ENCODE data around the gene PIEZO2.
A peak's percentile ranks its signal among the peaks of the same experiment; 100 is the strongest.

Gene PIEZO2

DNA sequence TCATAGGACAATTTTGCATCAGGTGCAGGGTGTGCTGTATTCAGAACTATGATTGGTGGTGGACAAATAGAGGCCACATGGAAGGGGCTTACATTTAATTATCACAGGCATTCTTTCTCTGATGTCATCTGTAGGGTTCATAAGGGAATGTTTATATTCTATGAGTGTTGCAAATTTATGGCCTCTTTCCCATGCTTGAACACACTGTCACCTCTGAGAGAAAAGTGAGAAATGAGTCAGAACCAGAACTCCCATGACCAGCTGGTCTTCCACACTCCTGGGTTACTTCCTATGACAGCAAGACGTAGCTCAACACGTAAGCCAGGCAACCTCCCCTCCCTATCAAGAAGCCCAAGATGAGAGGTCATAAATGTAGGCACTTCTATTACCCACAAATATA, 310.8 kb downstream of the PIEZO2 start:
- no peak for DNase-seq

DNA sequence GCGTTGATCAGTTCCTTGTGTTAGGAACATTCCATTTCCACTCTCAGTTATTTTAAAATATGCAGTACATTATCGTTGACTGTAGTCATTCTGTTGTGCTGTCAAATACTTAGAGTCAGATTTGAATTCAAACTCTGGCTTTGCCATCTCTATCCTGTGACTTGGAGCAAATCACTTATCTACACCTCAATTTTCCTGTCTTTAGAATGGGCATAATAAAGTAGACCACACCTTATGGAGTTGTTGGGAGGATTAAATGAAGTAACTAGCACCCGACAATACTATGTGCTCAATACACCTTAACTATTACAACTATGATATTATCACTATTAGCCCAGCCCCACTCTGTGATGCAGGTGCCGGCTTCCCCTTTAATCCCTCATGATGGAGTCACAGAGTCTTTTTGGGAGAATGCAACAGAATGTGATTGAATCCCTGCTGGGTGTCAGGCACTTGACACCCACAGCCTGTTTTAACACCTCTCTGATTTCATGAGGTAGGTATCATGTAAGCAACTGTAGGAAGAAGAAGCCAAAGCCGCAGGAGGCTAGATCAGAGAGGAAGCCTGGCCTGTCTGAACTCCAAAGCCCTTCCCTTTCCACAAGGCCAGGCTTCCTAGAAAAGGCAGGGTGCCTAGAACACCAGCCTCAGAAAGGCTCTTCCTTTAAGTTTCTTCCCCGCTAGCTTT, 315.1 kb downstream of the PIEZO2 start:
- no peak for DNase-seq

DNA sequence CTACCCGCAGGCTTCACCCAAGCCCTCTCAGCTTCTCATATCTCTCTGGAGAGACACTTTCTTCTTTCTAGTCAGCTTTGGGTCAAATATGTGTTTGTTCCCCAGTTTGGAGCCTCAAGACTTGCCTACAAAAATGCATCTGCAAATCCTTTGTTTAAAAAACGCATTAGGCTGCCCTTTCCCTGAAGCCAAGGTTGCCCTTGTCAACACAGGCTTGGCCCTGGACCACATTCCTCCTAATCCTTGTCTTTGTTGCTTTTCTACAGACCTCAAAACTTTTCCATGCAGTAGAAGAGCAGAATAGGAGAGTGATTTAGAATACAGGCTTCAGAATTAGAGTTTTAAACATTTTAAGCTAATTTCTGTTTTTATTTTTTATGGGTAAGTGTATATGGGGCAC, 315.7 kb downstream of the PIEZO2 start:
- no peak for DNase-seq

GRCh38 chr18:10826400-10826799, 323.0 kb downstream of the PIEZO2 start:
- no peak for DNase-seq

DNA sequence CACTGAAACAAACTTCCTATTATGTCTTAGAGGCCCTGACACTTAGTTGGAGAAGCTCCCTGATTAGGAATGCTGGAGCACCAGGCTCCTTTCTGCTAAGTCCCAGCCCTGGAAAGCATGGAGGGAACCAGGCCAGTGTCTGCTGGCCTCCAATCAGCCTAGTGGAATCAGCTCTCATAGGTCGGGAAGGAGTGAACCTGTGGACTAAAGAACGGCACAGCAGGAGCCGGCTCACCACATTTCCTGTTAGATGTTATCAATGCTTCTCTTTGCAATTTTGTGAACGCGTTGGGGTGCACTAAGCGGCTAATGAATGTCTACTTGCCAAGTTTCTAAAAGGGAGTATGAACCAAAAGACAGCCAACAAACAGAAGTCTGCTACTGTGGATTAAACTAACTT, 326.9 kb downstream of the PIEZO2 start:
- DNase-seq, result no peak

DNA sequence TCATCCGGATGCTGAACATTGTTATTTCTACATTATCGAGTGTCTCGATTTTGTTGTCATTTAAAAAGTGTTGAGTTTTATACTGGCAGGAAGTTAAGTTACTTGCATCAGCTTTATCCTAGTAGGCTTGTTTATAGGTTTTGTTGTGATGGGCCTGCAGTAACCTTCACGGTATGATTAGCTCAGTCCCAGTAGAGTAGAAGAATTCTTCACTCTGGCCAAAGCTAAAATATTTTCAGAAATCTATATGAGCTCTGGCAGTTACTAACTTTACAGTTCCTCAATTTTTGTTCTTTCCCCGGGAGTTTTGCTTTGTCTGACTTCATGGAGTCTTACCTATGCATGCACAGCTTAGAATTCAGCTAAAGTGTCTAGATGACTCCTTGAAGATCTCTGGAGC, 328.7 kb downstream of the PIEZO2 start:
- DNase-seq, result no peak

DNA sequence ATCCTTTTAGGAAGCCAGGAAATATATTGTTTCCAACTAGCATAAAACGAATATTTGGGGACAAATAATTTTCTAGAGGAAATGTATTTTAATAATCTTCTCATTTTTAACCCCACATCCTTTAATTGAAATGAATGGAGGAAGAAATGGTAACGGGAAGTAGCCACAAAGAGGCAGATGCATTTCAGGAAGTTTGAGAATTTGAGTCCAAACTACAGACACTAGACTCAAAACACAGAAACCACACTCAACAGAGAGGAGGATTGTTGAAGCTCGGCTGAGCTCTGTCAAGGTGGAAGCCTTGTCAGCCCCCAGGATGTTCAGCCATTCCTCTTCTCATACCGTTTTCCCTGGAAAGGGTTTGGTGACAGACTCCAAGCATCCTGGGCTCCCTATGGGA, 335.0 kb downstream of the PIEZO2 start:
- no peak for DNase-seq

- DNase-seq, result no peak
Observed at GRCh38 chr18:10805587-10806118, 343.7 kb downstream of the PIEZO2 start.

DNA sequence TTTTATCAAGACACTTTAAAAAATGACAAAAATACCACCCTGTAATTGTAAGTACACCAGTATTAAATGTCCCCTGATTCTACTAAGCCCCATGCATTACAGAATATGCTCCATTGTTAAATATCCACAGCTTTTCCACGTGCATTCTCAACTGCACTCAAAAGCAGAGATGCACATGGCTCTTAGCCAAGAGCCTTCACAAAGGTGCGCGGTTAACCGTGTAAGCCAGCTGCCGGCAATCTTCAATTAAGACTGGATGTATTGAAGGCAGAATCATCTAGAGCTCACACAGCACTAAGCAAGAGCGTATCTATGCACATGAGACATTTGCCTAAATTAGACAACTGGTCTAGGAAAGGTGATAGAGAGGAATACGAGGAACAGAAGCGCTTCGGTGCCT, 345.2 kb downstream of the PIEZO2 start:
- DNase-seq, result no peak

DNA sequence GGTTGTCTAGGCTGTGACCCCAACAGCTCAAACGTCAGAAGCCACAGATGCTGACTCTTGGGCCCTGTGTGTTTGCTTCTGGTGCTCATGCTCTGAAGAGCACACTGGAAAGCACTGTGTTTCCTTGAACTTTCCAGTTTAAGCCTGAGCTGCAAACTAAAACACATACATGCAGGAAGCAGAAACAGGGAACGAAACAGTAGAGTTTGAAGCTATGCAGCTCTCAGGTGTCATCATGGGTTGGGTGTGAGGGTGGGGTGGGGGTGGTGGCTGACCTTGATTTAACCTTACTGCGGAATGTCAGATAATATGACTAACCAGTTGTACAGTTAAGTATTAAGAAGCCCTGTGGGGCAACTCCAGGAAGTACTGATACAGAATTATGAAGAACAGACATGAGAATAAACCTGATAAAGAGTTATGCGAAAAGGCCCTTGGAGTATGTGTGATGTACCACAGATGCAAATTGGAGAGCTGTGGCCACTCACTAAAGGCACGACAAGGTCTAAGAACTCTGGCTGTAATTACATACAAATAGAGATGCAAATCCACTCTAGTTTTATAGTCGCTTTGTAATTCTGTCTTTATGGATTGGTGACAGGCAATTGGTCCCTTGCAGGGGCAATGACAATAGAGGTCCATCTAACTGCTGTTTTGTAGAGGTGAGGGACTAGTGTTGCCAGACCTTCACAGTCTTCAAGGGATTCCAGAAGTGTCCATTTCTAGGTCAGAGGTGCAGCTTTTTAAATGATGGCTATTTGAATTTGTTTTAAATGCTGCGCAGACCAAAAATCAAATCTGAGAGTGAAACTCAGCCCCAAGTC, 350.4 kb downstream of the PIEZO2 start:
- DNase-seq, result no peak

GRCh38 chr18:10797896-10798295, 351.5 kb downstream of the PIEZO2 start:
- no peak for DNase-seq

DNA sequence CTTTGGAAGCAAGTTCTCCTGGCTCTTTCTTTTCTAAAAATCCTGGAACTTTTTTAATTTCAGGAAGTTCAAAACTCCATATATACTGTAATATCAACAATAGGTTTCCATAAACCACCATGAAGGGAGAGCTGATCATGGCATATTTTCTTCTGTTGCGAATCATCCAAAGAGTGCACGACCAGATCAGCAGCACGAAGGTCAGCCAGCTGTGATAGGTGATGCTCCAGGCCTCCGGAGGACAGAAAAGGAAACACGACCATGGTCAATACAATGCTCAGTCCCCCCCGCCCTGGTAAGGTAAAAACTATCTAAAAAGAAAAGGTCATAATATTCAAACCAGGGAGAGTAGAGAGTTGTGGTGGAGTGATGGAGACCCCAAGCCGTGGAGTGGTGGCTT, 354.6 kb downstream of the PIEZO2 start:
- no peak for DNase-seq

GRCh38 chr18:10793730-10794370, 355.5 kb downstream of the PIEZO2 start:
- no peak for DNase-seq

DNA sequence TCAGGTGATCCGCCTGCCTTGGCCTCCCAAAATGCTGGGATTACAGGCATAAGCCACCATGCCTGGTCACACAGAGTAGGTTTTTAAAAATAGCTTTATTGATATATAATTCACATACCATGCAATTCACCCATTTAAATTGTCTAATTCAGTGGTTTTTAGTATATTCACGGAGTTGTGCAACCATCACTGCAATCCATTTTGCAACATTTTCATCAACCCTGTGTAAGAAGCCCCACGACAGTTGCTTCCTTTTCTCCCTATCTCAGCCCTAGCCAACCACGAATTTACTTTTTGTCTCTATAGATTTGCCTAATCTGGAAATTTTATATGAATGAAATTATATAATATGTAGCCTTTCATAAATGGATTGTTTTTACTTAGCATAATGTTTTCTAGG, 357.2 kb downstream of the PIEZO2 start:
- no peak for DNase-seq

DNA sequence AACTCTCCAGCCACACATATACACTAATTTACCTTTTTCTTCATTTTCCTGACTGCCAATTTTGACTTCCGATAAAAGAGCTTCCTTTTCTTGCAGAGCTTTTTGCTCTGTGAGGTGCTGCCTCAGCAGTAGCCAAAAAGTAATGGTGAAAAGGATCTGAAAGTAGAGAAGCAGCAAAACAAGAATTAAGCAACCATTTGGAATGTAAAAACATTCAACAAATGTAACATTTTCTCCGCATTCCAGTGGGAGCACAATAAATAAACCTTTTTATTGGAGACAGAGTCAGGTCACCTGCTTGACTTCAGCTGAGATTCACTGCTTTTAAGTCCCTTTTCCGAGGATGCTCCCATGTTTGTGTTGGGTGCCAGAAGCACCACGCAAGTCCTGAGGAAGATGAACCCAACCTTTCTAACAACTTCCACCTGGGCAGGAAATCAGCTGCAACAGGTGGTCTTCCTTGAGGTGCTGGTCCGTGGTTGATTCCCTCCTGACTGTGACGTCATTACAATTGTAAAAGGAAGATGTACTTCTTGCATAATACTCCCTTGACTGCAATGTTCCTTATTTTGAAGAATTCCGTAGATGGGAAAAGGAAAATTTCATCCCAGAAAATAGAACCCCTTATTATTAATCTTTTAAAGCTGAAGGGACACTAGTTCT, 358.1 kb downstream of the PIEZO2 start:
- no peak for DNase-seq

DNA sequence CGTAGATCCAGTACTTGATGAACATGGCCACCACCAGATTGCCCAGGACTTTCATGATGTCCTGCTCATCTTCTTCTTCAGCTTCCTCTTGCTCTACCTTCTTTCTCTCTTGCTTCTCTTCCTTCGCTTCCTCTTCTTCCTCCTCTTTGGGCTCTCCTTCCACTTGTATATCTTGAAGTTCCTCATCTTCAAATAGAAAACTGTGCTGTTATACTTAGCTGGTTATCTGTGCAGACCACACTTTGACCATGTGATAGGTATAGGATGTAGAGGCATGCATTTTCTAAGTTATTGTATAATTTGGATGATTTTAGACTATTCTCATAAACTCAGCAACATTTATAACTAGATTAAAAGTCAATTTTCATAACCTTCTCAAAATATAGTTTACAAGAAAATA, 360.2 kb downstream of the PIEZO2 start:
- DNase-seq, result no peak

- peak; percentile 28 to 57 for DNase-seq
Observed at GRCh38 chr18:10787293-10787901, 362.0 kb downstream of the PIEZO2 start.

DNA sequence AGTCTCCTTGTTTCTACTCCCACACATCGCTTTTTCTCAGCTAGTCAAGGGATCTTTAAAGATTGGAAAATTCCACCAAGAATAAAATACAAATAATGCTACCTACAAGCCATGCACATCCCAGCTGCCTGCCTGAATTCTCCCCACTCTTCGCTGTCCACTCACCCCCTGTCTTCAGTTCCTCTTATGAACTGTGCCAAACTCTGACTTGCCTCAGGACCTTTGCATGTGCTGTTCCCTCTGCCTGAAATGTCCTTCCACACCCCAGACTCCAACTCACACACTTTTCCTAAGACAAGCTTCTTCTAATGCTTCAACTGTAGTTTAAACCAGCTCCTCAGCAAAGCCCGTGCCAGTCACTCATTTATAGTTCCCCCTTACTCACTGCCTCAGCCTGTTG, 363.6 kb downstream of the PIEZO2 start:
- no peak for DNase-seq

DNA sequence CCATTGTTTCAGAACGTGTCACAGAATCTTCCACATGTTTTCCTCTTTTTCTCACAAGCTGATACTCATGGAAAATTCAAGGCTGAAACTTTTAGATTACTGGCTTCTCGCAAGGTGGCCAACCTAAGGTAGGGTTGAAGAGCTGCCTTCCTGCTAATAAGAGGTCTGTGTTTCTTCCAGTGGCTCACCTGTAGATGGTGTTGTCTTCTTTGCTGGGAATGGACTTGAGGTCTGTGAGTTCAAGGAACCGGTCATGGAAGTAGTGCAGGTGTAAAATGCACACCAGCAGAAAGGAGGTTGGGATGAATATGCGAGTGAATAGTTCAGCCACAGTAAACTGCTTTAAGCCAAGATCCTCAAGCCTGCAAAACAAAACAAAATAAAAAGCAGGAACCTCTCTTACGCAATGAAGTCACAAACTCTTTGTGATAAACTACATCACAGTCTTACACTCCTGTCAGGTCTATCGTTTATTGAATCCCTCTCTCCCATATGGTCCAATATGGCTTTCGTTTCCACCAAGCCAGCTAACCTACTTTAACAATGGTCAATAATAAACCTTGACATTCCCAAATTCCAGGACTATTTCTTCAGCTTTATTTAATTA, 364.7 kb downstream of the PIEZO2 start:
- no peak for DNase-seq

DNA sequence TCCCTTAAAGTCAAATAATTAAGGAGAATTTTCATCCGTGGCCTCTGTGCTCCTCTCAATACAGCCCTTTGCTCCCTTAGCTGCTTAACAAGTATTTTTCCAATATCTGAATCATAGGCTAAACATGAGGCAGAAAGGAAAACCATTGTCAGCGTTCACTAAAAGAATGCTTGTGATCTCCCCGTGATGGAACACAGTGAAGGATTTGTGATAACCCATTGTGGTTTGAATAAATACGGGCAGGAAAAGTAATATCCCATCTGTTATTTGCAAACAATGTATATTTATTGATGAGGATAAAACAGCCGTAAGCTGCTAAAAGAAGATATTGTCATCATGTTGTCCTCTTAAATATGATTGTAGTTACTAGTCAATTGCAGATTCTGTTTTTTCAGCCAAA, 365.4 kb downstream of the PIEZO2 start:
- no peak for DNase-seq

DNA sequence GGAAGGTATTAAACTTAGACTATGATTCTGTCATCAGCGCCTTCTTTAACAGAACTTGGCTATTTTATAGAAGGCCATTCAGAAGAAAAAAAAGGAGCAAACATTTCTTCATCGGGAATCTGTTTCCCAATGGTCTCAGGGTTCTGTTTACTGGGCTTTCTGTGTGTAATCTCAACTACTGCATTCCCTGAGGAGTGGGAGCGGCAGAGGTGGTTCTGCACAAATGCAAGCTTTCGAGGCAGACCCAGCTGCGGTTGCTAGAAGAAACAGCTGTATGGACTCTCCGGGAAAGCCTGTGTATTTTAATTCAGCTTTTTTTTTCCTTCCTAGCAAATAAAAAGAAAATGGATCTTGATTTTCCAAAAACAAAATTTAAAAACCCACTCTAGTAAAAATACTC, 372.9 kb downstream of the PIEZO2 start:
- DNase-seq, result no peak

DNA sequence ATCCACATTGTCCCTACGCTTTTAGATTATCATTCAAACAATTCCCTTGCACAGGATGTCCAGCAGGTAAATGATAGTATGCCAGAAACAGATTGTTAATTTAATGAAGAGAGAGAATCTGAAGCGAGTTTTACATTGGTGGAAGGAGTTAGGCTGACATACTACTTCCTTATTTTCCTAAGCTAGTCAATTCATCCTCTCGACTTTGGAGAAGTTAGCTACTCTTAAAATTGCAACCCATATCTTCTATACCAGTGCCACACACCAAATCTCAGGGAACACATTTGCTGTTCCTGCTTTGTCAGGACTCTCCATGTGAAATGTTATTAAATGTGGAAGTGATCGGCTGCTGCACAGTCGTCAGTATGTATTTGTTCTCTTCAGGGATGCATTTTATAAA, 374.3 kb downstream of the PIEZO2 start:
- DNase-seq, result no peak

Data from SW 1271 (cell line).